GM19452 (cell line): ENCODE results near the gene CCBE1.

ENCODE experiments used
- ATAC-seq: cut with Tn5 transposase; IDR thresholded peaks from one replicate; pipeline ENCODE4 v1.9.1; 2021; ENCODE audit not compliant: unreplicated experiment

CCBE1 gene

DNA sequence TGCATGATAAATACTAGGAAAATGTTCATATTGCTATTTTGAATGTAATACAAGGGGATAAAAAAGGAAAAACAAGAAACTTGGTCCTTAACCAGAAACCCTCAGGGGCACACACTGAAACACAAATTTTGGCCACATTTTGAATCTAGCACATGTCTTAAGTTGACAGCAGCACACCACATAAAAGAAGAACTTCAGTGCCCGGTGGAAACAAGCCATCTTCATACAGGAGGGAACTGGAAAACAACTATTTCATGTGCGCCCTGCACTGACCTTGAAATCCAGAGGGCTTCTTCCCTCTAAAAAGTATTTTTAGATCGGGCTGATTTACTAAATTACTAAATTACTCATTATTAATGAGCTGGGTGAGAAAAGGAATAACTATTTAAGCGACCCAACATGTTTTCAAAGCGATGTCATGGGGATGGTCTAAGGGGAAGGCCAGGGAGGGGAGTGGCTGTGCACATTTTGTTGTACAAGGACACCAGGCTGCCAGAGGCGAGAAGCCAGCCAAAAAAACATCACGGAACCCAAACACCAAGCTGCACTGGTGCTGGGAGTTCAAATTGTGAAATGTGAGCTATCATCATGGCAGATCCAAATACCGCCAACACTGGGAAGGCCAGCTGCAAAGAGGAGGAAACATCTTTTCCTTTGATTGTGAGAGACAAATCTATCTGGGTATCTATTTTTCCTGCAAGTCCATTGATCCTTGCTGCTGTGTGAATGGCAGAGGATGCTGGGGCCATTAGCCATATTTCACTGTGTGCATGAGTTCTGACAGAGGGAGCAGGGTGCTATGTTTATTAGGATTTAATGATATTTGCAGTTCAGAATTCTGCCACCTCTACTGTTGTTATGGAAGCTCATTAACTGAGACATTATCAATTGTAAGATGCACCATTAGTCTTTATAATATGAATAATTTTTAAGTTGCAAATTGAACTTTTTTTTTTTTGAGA is 187.5 kb downstream of the CCBE1 start:
- ATAC-seq: no peak

DNA sequence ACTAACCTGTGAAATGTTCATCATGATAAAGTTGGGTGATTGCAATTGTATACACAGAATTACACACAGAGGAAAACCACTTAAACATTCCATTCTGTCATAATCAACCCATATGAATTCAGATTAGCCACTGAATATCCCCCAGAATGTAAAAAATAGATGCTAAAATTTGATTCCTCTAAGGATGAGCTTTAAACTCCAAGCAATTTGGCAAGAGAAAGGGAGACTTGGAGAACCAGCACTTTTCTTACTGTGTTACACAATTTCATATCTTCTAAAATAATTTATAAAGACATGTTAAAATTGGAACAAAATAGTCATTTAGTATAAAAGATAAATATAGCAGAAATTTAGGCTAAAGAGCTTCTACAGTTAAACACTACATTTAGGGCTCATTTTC is 191.9 kb downstream of the CCBE1 start:
- no peak for ATAC-seq

GRCh38 chr18:59502274-59503175 is 194.7 kb downstream of the CCBE1 start:
- no peak for ATAC-seq

GRCh38 chr18:59501920-59502273 is 195.3 kb downstream of the CCBE1 start:
- no peak for ATAC-seq

DNA sequence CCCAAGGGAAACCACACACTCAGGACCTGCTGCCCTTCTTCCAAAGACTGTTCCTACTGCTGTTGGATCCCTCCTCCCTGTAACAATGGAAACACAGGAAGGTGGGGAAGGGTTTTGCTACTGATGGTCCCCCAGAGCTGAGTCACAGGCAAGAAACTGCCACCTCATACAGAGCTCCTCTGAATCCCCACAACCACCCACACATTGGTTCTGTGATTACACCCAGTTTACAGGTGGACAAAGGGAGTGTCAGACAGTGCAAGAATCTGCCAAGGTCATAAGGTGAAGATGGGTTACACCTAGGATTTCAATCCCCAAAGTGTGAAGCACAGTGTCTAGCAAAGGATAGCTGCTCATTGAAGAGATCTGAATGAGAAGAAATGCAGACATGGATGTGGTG is 196.5 kb downstream of the CCBE1 start:
- ATAC-seq: no peak

GRCh38 chr18:59498506-59499086 is 198.6 kb downstream of the CCBE1 start:
- ATAC-seq: no peak

GRCh38 chr18:59492756-59493421 is 204.3 kb downstream of the CCBE1 start:
- ATAC-seq: no peak

GRCh38 chr18:59488899-59489298 is 208.3 kb downstream of the CCBE1 start:
- no peak for ATAC-seq

DNA sequence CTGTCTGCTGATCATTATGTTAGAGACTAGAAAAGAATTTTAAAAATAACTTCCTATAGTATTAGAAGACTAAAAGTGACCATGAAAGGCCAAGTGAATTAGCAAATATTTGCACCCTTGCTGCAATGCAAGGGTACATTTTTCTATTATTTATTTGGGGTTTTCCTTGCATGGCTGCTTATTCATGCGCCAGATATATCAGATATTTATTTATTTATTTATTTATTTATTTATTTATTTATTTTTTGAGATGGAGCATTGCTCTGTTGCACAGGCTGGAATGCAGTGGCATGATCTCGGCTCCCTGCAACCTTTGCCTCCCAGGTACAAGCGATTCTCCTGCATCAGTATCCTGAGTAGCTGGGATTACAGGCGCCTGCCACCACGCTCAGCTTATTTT is 211.8 kb downstream of the CCBE1 start:
- no peak for ATAC-seq

DNA sequence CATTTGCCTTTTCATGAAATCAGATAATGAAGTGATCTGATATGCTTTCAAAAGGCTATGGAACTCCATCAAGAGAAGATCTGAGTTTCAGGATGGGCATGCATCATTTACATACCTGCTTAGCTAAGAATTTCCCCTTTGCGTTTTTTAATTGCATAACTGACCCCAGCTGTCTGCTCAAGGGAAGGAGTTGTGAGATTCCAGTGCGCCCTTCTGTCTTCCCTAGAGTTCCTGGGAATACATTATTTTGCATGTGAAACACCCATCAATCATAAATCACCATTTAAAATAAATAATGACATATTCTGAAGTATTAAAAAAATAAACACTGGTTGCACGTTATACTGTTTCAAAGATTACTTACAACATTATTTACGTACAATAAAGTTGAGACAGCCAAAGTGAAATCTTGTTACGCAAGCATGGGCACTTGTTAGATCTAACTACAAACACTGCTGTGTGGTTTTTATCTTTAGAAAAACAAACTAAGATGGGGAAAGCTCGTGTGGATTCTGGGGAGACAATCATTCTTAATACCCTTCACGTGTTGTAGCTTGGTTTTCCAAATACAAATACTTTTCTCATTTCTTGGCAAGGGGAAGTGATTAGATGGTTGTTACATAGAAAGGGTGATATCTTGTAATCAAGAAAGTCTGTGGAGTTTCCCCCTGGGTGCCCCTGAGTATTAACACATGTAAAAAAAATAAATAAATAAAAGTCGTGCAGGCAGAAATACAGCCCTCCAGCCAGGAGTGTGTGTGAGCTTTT is 212.5 kb downstream of the CCBE1 start:
- ATAC-seq: no peak

- ATAC-seq: no peak
Measured at GRCh38 chr18:59484131-59484530, 213.1 kb downstream of the CCBE1 start.

- no peak for ATAC-seq
Measured at GRCh38 chr18:59481436-59481835, 215.8 kb downstream of the CCBE1 start.

- ATAC-seq: no peak
Measured at GRCh38 chr18:59479776-59480175, 217.4 kb downstream of the CCBE1 start.

GRCh38 chr18:59478591-59478990 is 218.6 kb downstream of the CCBE1 start:
- no peak for ATAC-seq

DNA sequence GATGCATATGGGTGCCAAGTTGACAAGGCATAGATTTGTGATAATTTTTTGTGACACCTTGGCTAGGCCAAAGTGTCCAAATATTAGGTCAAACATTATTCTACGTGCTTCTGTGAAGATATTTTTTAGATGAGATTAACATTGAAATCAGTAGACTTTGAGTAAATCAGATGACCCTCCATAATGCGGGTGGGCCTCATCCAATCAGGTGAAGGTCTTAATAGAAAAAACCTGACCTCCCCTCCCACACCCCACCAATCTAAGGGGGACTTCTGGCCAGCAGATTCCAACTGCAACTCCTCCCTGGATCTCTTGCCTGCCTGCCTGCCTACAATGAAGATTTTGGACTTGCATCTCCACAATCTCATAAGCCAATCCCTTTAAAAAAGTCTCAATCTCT is 219.4 kb downstream of the CCBE1 start:
- ATAC-seq: no peak

- no peak for ATAC-seq
Measured at GRCh38 chr18:59470561-59471121, 226.6 kb downstream of the CCBE1 start.

GRCh38 chr18:59469463-59470180 is 227.6 kb downstream of the CCBE1 start:
- ATAC-seq: no peak

DNA sequence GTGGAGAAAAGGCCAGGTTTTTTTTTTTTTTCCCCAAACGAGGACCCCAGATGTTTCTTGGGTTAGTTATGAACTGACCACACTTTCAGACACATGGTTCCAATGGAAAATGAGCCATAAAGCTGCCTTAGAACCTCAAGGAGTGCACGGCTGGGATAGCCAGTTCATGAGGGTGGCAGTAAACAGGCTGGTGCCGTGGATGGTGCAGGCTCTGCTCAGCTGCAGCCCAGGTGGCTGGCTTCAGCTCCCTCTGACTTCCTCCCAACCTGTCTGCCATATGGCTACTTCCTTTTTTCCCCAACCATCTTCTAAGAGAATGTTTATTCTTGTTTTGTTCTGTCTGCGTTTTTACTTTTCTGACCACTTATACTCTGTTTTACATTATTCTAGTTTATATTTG is 228.4 kb downstream of the CCBE1 start:
- no peak for ATAC-seq

GRCh38 chr18:59467497-59467896 is 229.7 kb downstream of the CCBE1 start:
- ATAC-seq: no peak
